ENCODE results near the gene LGALS4. TPM values are rescaled to one million over a fixed set of nuclear protein-coding genes. Genes with fewer than 3 reads are reported as not detected.
A peak's percentile ranks its signal among the peaks of the same experiment; 100 is the strongest.
"Not testable (repeated sequence)": the region's sequence is repeated elsewhere in the genome, so short reads cannot be mapped to it uniquely, and the experiment has no call there.

Gene LGALS4
- total RNA-seq, 1 donor from 2014 or later = 0.86 TPM

GRCh38 chr19:38796154-38796553 is 16.6 kb downstream of the LGALS4 start:
- Mint-ChIP-seq H3K27me3 (ENCODE audit: low read depth) (peaks cover 6% of the 10 kb centered on the region), H3K4me1 (peaks cover 4% of the 10 kb centered on the region), H3K4me3 (no peak overlapping the region), H3K36me3 (ENCODE audit: low read depth) (no peaks in the 10 kb centered on the region), H3K27ac (ENCODE audit: unreplicated experiment) (no peak overlapping the region), H3K9me3 (peaks cover 2% of the 10 kb centered on the region)
- DNase-seq (ENCODE audit: low read depth, low spot score) = no peak
- TF ChIP-seq CTCF (conservative IDR thresholded peaks at IDR 0.05) = no peak

GRCh38 chr19:38795549-38795948 is 17.2 kb downstream of the LGALS4 start:
- Mint-ChIP-seq H3K4me3 (no peak overlapping the region), H3K9me3 (peaks cover 2% of the 10 kb centered on the region), H3K4me1 (peaks cover 4% of the 10 kb centered on the region), H3K27me3 (ENCODE audit: low read depth) (peaks cover 6% of the 10 kb centered on the region), H3K36me3 (ENCODE audit: low read depth) (no peaks in the 10 kb centered on the region), H3K27ac (ENCODE audit: unreplicated experiment) (no peak overlapping the region)
- no peak for DNase-seq (ENCODE audit: low read depth, low spot score)
- no peak for TF ChIP-seq CTCF (conservative IDR thresholded peaks at IDR 0.05)

GRCh38 chr19:38793671-38794070 is 19.1 kb downstream of the LGALS4 start:
- Mint-ChIP-seq H3K4me1 (peaks cover 4% of the 10 kb centered on the region), H3K4me3 (no peak overlapping the region), H3K27ac (ENCODE audit: unreplicated experiment) (no peak overlapping the region), H3K27me3 (ENCODE audit: low read depth) (peaks cover 6% of the 10 kb centered on the region), H3K36me3 (ENCODE audit: low read depth) (no peaks in the 10 kb centered on the region), H3K9me3 (peaks cover 2% of the 10 kb centered on the region)
- no peak for TF ChIP-seq CTCF (conservative IDR thresholded peaks at IDR 0.05)
- DNase-seq (ENCODE audit: low read depth, low spot score) = no peak

GRCh38 chr19:38793177-38793576 is 19.6 kb downstream of the LGALS4 start:
- Mint-ChIP-seq H3K36me3 (ENCODE audit: low read depth) (no peaks in the 10 kb centered on the region), H3K9me3 (peaks cover 2% of the 10 kb centered on the region)
- no peak for DNase-seq (ENCODE audit: low read depth, low spot score)

GRCh38 chr19:38792250-38793111 is 20.3 kb downstream of the LGALS4 start:
- H3K4me3 Mint-ChIP-seq = no peak overlapping the region
- peak overlapping the region; percentile 43 for H3K27ac Mint-ChIP-seq (ENCODE audit: unreplicated experiment)
- peaks cover 6% of the 10 kb centered on the region for H3K27me3 Mint-ChIP-seq (ENCODE audit: low read depth)
- TF ChIP-seq CTCF (conservative IDR thresholded peaks at IDR 0.05) = peak; percentile 22
- DNase-seq (ENCODE audit: low read depth, low spot score) = no peak
- H3K36me3 Mint-ChIP-seq (ENCODE audit: low read depth) = no peaks in the 10 kb centered on the region
- peaks cover 2% of the 10 kb centered on the region for H3K9me3 Mint-ChIP-seq
- peaks cover 4% of the 10 kb centered on the region for H3K4me1 Mint-ChIP-seq

More at GRCh38 chr19:38793177-38793576, 19.6 kb downstream of the LGALS4 start:
- TF ChIP-seq CTCF (conservative IDR thresholded peaks at IDR 0.05) = no peak
- Mint-ChIP-seq H3K4me3 (no peak overlapping the region), H3K27ac (ENCODE audit: unreplicated experiment) (peak overlapping the region; percentile 43), H3K4me1 (peaks cover 4% of the 10 kb centered on the region), H3K27me3 (ENCODE audit: low read depth) (peaks cover 6% of the 10 kb centered on the region)

GRCh38 chr19:38791451-38792064 is 21.2 kb downstream of the LGALS4 start:
- H3K4me1 Mint-ChIP-seq; H3K4me3 Mint-ChIP-seq; H3K27ac Mint-ChIP-seq (ENCODE audit: unreplicated experiment); H3K36me3 Mint-ChIP-seq (ENCODE audit: low read depth); H3K9me3 Mint-ChIP-seq; DNase-seq (ENCODE audit: low read depth, low spot score); H3K27me3 Mint-ChIP-seq (ENCODE audit: low read depth): not testable (repeated sequence)

GRCh38 chr19:38790507-38791403 is 22.0 kb downstream of the LGALS4 start:
- not testable (repeated sequence) for DNase-seq (ENCODE audit: low read depth, low spot score); H3K9me3 Mint-ChIP-seq; H3K36me3 Mint-ChIP-seq (ENCODE audit: low read depth); H3K27ac Mint-ChIP-seq (ENCODE audit: unreplicated experiment); H3K4me1 Mint-ChIP-seq; H3K4me3 Mint-ChIP-seq; H3K27me3 Mint-ChIP-seq (ENCODE audit: low read depth)
